ENCODE data around the gene LGR4.
A peak's percentile ranks its signal among the peaks of the same experiment; 100 is the strongest.

DNA sequence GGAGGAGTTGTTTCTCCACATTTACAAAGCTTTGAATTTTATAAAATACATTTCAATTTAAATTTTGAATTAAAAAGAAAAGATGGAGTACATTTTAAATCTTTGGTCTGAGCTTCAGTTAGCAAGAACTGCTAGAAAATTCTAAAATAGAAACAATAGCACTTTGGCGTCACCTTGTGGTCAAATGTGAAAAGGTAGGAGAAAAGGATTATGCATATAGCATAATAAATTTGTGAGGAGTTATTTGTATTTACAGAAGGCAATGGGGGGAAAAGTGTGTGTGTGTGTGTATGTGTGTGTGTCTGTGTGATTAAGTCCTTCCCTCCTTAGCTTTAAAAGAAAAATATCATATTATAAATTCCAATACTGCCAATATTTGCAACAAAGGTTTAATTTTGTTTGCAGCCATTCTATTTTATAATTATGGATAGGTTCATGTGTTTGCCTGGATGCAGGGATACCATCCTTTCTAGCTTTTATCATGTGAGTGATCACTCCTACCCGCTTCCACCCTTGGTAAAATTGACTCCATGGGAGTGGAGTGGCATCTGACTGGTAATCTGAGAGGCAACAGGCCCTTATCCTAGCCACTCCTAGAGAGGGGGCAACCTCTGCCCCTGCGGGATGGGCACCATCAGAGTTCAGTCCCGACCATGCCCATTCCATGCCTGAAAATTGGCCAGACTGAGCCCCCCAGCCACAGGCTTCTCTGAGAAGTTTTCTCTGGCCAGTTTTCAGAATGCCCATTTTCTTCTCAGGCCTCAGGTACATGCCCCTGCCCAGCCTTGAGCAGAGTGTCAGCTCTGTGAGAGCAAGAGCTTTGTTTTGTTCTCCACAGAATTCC, 13.6 kb upstream of the LGR4 start:
- TF ChIP-seq CTCF (IDR thresholded peaks at IDR 0.05 in 4 of 5, conservative IDR thresholded peaks at IDR 0.05 in 1 of 5) (peak; percentile 77 to 96 (median 89)), POLR2A (IDR thresholded peaks at IDR 0.05) (no peak)
